Measurements from ENCODE around the gene FARS2.
A peak's percentile ranks its signal among the peaks of the same experiment; 100 is the strongest.

Gene FARS2

GRCh38 chr6:5471637-5472398, 210.5 kb downstream of the FARS2 start:
- H3K27ac Mint-ChIP-seq, result no peak overlapping the region
- H3K36me3 Mint-ChIP-seq (ENCODE audit: low read depth), result peaks cover 5% of the 10 kb centered on the region
- H3K9me3 Mint-ChIP-seq, result no peaks in the 10 kb centered on the region
- no peak overlapping the region for H3K4me3 Mint-ChIP-seq
- no peak for TF ChIP-seq CTCF (IDR thresholded peaks at IDR 0.05)
- H3K4me1 Mint-ChIP-seq, result peaks cover 5% of the 10 kb centered on the region
- H3K27me3 Mint-ChIP-seq (ENCODE audit: low read depth, poor library complexity), result no peaks in the 10 kb centered on the region
- peak; percentile 30 for DNase-seq

GRCh38 chr6:5472571-5472970, 211.3 kb downstream of the FARS2 start:
- TF ChIP-seq CTCF (IDR thresholded peaks at IDR 0.05), result no peak
- no peaks in the 10 kb centered on the region for H3K27me3 Mint-ChIP-seq (ENCODE audit: low read depth, poor library complexity)
- no peak overlapping the region for H3K27ac Mint-ChIP-seq
- no peak overlapping the region for H3K4me3 Mint-ChIP-seq
- DNase-seq, result no peak
- H3K36me3 Mint-ChIP-seq (ENCODE audit: low read depth), result peaks cover 5% of the 10 kb centered on the region
- peaks cover 5% of the 10 kb centered on the region for H3K4me1 Mint-ChIP-seq
- no peaks in the 10 kb centered on the region for H3K9me3 Mint-ChIP-seq

GRCh38 chr6:5475779-5476178, 214.5 kb downstream of the FARS2 start:
- Mint-ChIP-seq H3K4me3 (no peak overlapping the region), H3K9me3 (no peaks in the 10 kb centered on the region), H3K36me3 (ENCODE audit: low read depth) (peaks cover 5% of the 10 kb centered on the region), H3K27me3 (ENCODE audit: low read depth, poor library complexity) (no peaks in the 10 kb centered on the region), H3K4me1 (peaks cover 11% of the 10 kb centered on the region), H3K27ac (no peak overlapping the region)
- TF ChIP-seq CTCF (IDR thresholded peaks at IDR 0.05), result no peak
- DNase-seq, result no peak

- peaks cover 5% of the 10 kb centered on the region for H3K36me3 Mint-ChIP-seq (ENCODE audit: low read depth)
- no peak for TF ChIP-seq CTCF (IDR thresholded peaks at IDR 0.05)
- H3K4me3 Mint-ChIP-seq, result no peak overlapping the region
- no peak for DNase-seq
- no peak overlapping the region for H3K27ac Mint-ChIP-seq
- H3K27me3 Mint-ChIP-seq (ENCODE audit: low read depth, poor library complexity), result no peaks in the 10 kb centered on the region
- H3K4me1 Mint-ChIP-seq, result peaks cover 27% of the 10 kb centered on the region
- H3K9me3 Mint-ChIP-seq, result no peaks in the 10 kb centered on the region
Observed at GRCh38 chr6:5478380-5478779, 217.1 kb downstream of the FARS2 start.

GRCh38 chr6:5481033-5481432, 219.7 kb downstream of the FARS2 start:
- peaks cover 27% of the 10 kb centered on the region for H3K4me1 Mint-ChIP-seq
- H3K9me3 Mint-ChIP-seq, result no peaks in the 10 kb centered on the region
- TF ChIP-seq CTCF (IDR thresholded peaks at IDR 0.05), result no peak
- no peak overlapping the region for H3K4me3 Mint-ChIP-seq
- no peak for DNase-seq
- no peaks in the 10 kb centered on the region for H3K36me3 Mint-ChIP-seq (ENCODE audit: low read depth)
- H3K27ac Mint-ChIP-seq, result peak overlapping the region; percentile 21
- H3K27me3 Mint-ChIP-seq (ENCODE audit: low read depth, poor library complexity), result no peaks in the 10 kb centered on the region

- Mint-ChIP-seq H3K4me1 (peaks cover 27% of the 10 kb centered on the region), H3K27ac (no peak overlapping the region), H3K4me3 (no peak overlapping the region), H3K36me3 (ENCODE audit: low read depth) (no peaks in the 10 kb centered on the region), H3K27me3 (ENCODE audit: low read depth, poor library complexity) (no peaks in the 10 kb centered on the region), H3K9me3 (no peaks in the 10 kb centered on the region)
- DNase-seq, result no peak
- no peak for TF ChIP-seq CTCF (IDR thresholded peaks at IDR 0.05)
Observed at GRCh38 chr6:5481750-5482149, 220.4 kb downstream of the FARS2 start.
